ENCODE results near the gene DHRSX. TPM values are rescaled to one million over a fixed set of nuclear protein-coding genes. Genes with fewer than 3 reads are reported as not detected.

DHRSX gene
- total and polyA plus RNA-seq, 2 experiments from 2014 or later: 37.2 to 71.7 TPM

DNA sequence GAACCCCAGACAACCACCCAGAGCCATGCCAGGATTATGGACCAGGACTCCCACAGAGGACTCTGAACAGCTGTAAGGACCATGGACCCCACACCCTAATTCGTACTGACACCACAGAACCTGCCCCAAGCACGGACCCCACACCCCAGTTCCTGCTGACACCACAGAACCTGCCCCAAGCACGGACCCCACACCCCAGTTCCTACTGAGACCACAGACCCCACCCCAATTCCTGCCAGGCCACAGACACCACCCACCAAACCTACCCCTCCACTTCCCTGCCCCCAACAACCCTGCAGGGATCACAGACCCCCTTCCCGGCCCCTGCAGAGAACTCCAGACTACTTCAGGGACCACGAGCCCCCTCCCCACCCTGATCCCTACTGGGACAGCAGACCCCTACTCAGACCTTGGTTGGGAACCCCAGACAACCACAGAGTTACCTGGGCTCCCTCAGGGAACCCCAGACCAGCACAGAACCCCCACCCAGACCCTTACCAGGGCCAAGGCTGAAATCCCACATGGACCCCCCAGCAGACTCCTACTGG, 1.4 kb upstream of the DHRSX start:
- Histone ChIP-seq H3K27ac (peak overlapping the region; percentile 87), H3K9me2 (replicated peaks; ENCODE audit: insufficient read depth) (no peaks in the 10 kb centered on the region), H2AFZ (no peak overlapping the region), H3K4me2 (no peak overlapping the region), H3K4me1 (ENCODE audit: insufficient read depth) (peaks cover 16% of the 10 kb centered on the region), H3K79me2 (peaks cover 22% of the 10 kb centered on the region), H3K9me3 (ENCODE audit: low read depth) (no peaks in the 10 kb centered on the region), H4K20me1 (ENCODE audit: insufficient read depth, poor library complexity, severe bottlenecking) (no peaks in the 10 kb centered on the region), H3K36me3 (replicated peaks; ENCODE audit: insufficient read depth, low read depth) (no peaks in the 10 kb centered on the region), H3K27me3 (no peaks in the 10 kb centered on the region), H3K4me3 (no peak overlapping the region)
- 92% methylated on average over 4 of the region's 5 CpGs for WGBS (ENCODE audit: low lambda C conversion rate, missing lambda C conversion rate)
- TF ChIP-seq CTCF (IDR thresholded peaks at IDR 0.05; ENCODE audit: poor library complexity) (no peak), EZH2phosphoT487 (IDR thresholded peaks at IDR 0.05; ENCODE audit: low read depth, severe bottlenecking, unreplicated experiment) (no peak), EZH2 (IDR thresholded peaks at IDR 0.05; ENCODE audit: borderline replicate concordance) (no peak)
- DNase-seq (ENCODE audit: low spot score): no peak

DNA sequence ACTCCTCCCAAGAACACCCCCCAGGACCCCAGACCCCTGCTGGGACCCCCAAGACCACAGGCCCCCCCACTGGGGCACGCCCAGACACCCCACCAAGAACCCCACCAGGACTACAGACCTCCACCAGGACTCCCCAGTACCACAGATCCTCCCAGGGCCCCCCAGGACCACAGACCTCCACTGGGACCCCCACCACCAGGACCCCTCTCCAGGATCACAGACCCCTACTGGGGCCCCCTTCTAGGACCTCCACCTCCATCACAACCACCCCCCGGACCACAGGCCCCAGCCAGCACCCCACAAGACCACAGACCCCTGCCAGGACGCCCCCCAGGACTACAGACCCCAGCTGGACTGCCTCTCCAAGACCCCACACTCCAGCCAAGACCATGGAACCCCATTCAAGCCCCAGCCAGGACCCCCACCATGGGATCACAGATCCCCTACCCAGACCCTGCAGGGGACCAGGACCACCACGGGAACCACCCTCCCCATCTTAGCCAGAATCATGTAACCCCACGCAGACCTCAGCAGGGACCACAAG, 855 bp upstream of the DHRSX start:
- peak overlapping the region; percentile 98 for H3K27ac ChIP-seq
- H3K27me3 ChIP-seq: no peaks in the 10 kb centered on the region
- H3K79me2 ChIP-seq: peaks cover 28% of the 10 kb centered on the region
- no peaks in the 10 kb centered on the region for H3K9me2 ChIP-seq (replicated peaks; ENCODE audit: insufficient read depth)
- H3K36me3 ChIP-seq (replicated peaks; ENCODE audit: insufficient read depth, low read depth): no peaks in the 10 kb centered on the region
- H4K20me1 ChIP-seq (ENCODE audit: insufficient read depth, poor library complexity, severe bottlenecking): no peaks in the 10 kb centered on the region
- H3K4me1 ChIP-seq (ENCODE audit: insufficient read depth): peaks cover 20% of the 10 kb centered on the region
- no peak overlapping the region for H2AFZ ChIP-seq
- no peak for DNase-seq (ENCODE audit: low spot score)
- peak overlapping the region; percentile 93 for H3K4me2 ChIP-seq
- WGBS (ENCODE audit: low lambda C conversion rate, missing lambda C conversion rate): 97% methylated on average over 3 of the region's 5 CpGs
- TF ChIP-seq EZH2 (IDR thresholded peaks at IDR 0.05; ENCODE audit: borderline replicate concordance): no peak
- H3K4me3 ChIP-seq: no peak overlapping the region
- H3K9me3 ChIP-seq (ENCODE audit: low read depth): no peaks in the 10 kb centered on the region

- peak overlapping the region; percentile 98 for H3K27ac ChIP-seq
- H3K4me1 ChIP-seq (ENCODE audit: insufficient read depth): peaks cover 20% of the 10 kb centered on the region
- peak overlapping the region; percentile 93 for H3K4me2 ChIP-seq
- TF ChIP-seq CTCF (IDR thresholded peaks at IDR 0.05; ENCODE audit: poor library complexity) (no peak), EZH2 (IDR thresholded peaks at IDR 0.05; ENCODE audit: borderline replicate concordance) (no peak), EZH2phosphoT487 (IDR thresholded peaks at IDR 0.05; ENCODE audit: low read depth, severe bottlenecking, unreplicated experiment) (no peak)
- peak; percentile 61 for DNase-seq (ENCODE audit: low spot score)
- no peaks in the 10 kb centered on the region for H3K9me2 ChIP-seq (replicated peaks; ENCODE audit: insufficient read depth)
- no peaks in the 10 kb centered on the region for H3K9me3 ChIP-seq (ENCODE audit: low read depth)
- H3K27me3 ChIP-seq: no peaks in the 10 kb centered on the region
- peak overlapping the region; percentile 96 for H3K4me3 ChIP-seq
- WGBS (ENCODE audit: low lambda C conversion rate, missing lambda C conversion rate): 4% methylated on average over 17 of the region's 70 CpGs
- no peaks in the 10 kb centered on the region for H3K36me3 ChIP-seq (replicated peaks; ENCODE audit: insufficient read depth, low read depth)
- H2AFZ ChIP-seq: peak overlapping the region; percentile 71
- peaks cover 6% of the 10 kb centered on the region for H4K20me1 ChIP-seq (ENCODE audit: insufficient read depth, poor library complexity, severe bottlenecking)
- H3K79me2 ChIP-seq: peaks cover 42% of the 10 kb centered on the region
These were observed 529 bp downstream of the DHRSX start for GRCh38 chrX:2500091-2500802.

DNA sequence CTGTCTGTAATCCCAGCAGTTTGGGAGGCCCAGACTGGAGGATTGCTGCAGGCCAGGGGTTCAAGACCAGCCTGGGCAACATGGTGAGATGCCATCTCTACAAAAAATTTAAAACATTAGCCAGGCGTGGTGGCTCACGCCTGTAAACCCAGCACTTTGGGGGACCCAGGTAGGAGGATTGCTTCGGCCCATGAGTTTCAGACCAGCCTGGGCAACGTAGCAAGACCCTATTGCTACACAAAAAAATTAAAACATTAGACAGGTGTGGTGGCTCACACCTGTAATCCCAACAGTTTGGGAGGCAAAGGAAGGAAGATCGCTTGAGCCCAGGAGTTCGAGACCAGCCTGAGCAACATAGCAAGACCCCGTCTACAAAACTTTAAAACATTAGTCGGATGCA, 1.3 kb downstream of the DHRSX start:
- whole genome bisulfite sequencing (ENCODE audit: low lambda C conversion rate, missing lambda C conversion rate): 77% methylated on average over 8 of the region's 8 CpGs
- Histone ChIP-seq H3K27ac (peak overlapping the region; percentile 98), H3K4me1 (ENCODE audit: insufficient read depth) (peaks cover 20% of the 10 kb centered on the region), H2AFZ (peak overlapping the region; percentile 71), H3K9me2 (replicated peaks; ENCODE audit: insufficient read depth) (no peaks in the 10 kb centered on the region), H3K27me3 (no peaks in the 10 kb centered on the region), H3K36me3 (replicated peaks; ENCODE audit: insufficient read depth, low read depth) (no peaks in the 10 kb centered on the region), H3K4me3 (peak overlapping the region; percentile 96), H4K20me1 (ENCODE audit: insufficient read depth, poor library complexity, severe bottlenecking) (peaks cover 10% of the 10 kb centered on the region), H3K9me3 (ENCODE audit: low read depth) (no peaks in the 10 kb centered on the region), H3K79me2 (peaks cover 49% of the 10 kb centered on the region), H3K4me2 (peak overlapping the region; percentile 93)
- no peak for TF ChIP-seq EZH2 (IDR thresholded peaks at IDR 0.05; ENCODE audit: borderline replicate concordance)
- TF ChIP-seq EZH2phosphoT487 (IDR thresholded peaks at IDR 0.05; ENCODE audit: low read depth, severe bottlenecking, unreplicated experiment): no peak
- no peak for TF ChIP-seq CTCF (IDR thresholded peaks at IDR 0.05; ENCODE audit: poor library complexity)
- no peak for DNase-seq (ENCODE audit: low spot score)
